HepG2 (cell line): ENCODE data around the gene TMEM233. TPM values are rescaled to one million over a fixed set of nuclear protein-coding genes. Genes with fewer than 3 reads are reported as not detected.

Source experiments
- ATAC-seq: fragments of 200-7000 bp; cut with Tn5 transposase; 3 replicates; pipeline ENCODE4 v1.9.1; 2020; ENCODE audit warnings: mild to moderate bottlenecking, moderate library complexity
- BruUV-seq: library from RNA; stranded (reverse); fragments of 400-500 nt; replicated peaks from 2 replicates; lab custom pipeline; 2021; lab: Mats Ljungman, UMichigan
- CTCF ChIA-PET: fragments of 300-600 bp; formaldehyde crosslinking; extraction: SDS; loops from one replicate; lab custom pipeline; 2021; ENCODE audit warnings: low total read pairs, inconsistent platforms, low intra/inter-chr PET ratio; lab: Yijun Ruan, JAX
- POLR2A ChIA-PET: fragments of 350-600 bp; sonication (Branson Sonifier 250); formaldehyde crosslinking; loops from one replicate; lab custom pipeline; 2020; ENCODE audit warnings: antibody characterized with exemption, inconsistent platforms; lab: Yijun Ruan, JAX
- DNase-seq: peaks from one replicate; pipeline ENCODE4 v3.0.0-alpha.2; 2015; ENCODE audit warnings: low spot score
- FAIRE-seq: peaks from 3 replicates; lab custom pipeline; 2011; peaks lifted over from hg19 to GRCh38; lab: Jason Lieb, UNC
- H2AFZ ChIP-seq: one replicate; pipeline ENCODE4 v1.6.1; 2011; ENCODE audit warnings: low read length, inconsistent platforms
- H3K27ac ChIP-seq: fragments of 300-600 bp; 3 replicates; pipeline ENCODE4 v1.8.0; 2011; ENCODE audit warnings: mixed run types, mild to moderate bottlenecking, mixed read lengths, low read length, inconsistent platforms; ENCODE audit not compliant: insufficient read depth; ENCODE audit errors: extremely low read length
- H3K27me3 ChIP-seq, 2 experiments: fragments of 200-600 bp in 1 of 2; 2 replicates in 1 of 2; 3 replicates in 1 of 2; pipeline versions ENCODE4 v1.6.0 to v1.8.0; 2011; ENCODE audit warnings: low read length in 2 of 2, mild to moderate bottlenecking in 2 of 2, moderate library complexity in 2 of 2, inconsistent platforms in 1 of 2; ENCODE audit not compliant: insufficient read depth in 2 of 2, control insufficient read depth in 1 of 2
- H3K36me3 ChIP-seq, 2 experiments: fragments of 200-600 bp in 1 of 2; replicated peaks in 1 of 2; 2 replicates in 1 of 2; 3 replicates in 1 of 2; pipeline versions ENCODE4 v1.5.1 to v1.8.0; 2011; ENCODE audit warnings: low read length in 2 of 2, inconsistent platforms in 1 of 2; ENCODE audit not compliant: insufficient read depth in 2 of 2, control insufficient read depth in 1 of 2
- H3K4me1 ChIP-seq: 2 replicates; pipeline ENCODE4 v1.5.1; 2012; ENCODE audit warnings: low read length, inconsistent platforms; ENCODE audit not compliant: insufficient read depth
- H3K4me2 ChIP-seq: 2 replicates; pipeline ENCODE4 v1.6.0; 2011; ENCODE audit warnings: low read depth, low read length, inconsistent platforms
- H3K4me3 ChIP-seq, 3 experiments: fragments of 200-600 bp in 1 of 3; sonication (generic), shearing (Covaris generic) in 1 of 3; replicated peaks in 1 of 3; 2 replicates each; pipeline ENCODE4 v1.5.1; 2011 to 2016; ENCODE audit warnings: low read length in 3 of 3, inconsistent platforms in 2 of 3, low read depth in 2 of 3, mild to moderate bottlenecking in 2 of 3, control low read depth in 1 of 3, mixed read lengths in 1 of 3; ENCODE audit not compliant: insufficient read depth in 1 of 3
- H3K79me2 ChIP-seq: one replicate; pipeline ENCODE4 v1.6.1; 2011; ENCODE audit warnings: low read length, inconsistent platforms; ENCODE audit not compliant: insufficient read depth
- H3K9ac ChIP-seq: 2 replicates; pipeline ENCODE4 v1.6.0; 2011; ENCODE audit warnings: mild to moderate bottlenecking, low read depth, low read length, inconsistent platforms; ENCODE audit not compliant: insufficient read depth
- H3K9me3 ChIP-seq: 2 replicates; pipeline ENCODE4 v1.5.1; 2012; ENCODE audit warnings: mild to moderate bottlenecking, low read length
- H4K20me1 ChIP-seq: 2 replicates; pipeline ENCODE4 v1.6.0; 2011; ENCODE audit warnings: inconsistent platforms, mild to moderate bottlenecking, low read length, moderate library complexity; ENCODE audit not compliant: insufficient read depth
- ARID5B ChIP-seq: IDR thresholded peaks from 2 replicates; pipeline ENCODE4 v1.4.0; 2020; ENCODE audit warnings: mild to moderate bottlenecking, missing genetic modification reagents
- CTCF ChIP-seq: sonication (generic); formaldehyde crosslinking; IDR thresholded peaks from 2 replicates; pipeline ENCODE4 v1.5.0; 2020; ENCODE audit warnings: mild to moderate bottlenecking, missing genetic modification reagents, moderate library complexity
- MTERF4 ChIP-seq: sonication (generic); formaldehyde crosslinking; IDR thresholded peaks from 2 replicates; pipeline ENCODE4 v1.8.0; 2023; ENCODE audit warnings: mild to moderate bottlenecking, missing genetic modification reagents
- SMC3 ChIP-seq: IDR thresholded peaks from 2 replicates; pipeline ENCODE4 v1.6.1; 2011; ENCODE audit warnings: low read length, improper control_type of control experiment
- SOX5 ChIP-seq: IDR thresholded peaks from 2 replicates; pipeline ENCODE4 v1.6.1; 2016; ENCODE audit warnings: borderline replicate concordance
- STAG1 ChIP-seq: sonication (generic); formaldehyde crosslinking; IDR thresholded peaks from 2 replicates; pipeline ENCODE4 v1.4.0; 2020; ENCODE audit warnings: missing genetic modification reagents
- TEAD3 ChIP-seq: optimal IDR thresholded peaks from 2 replicates; pipeline ENCODE3; 2016; ENCODE audit warnings: borderline replicate concordance
- ZNF563 ChIP-seq: sonication (generic); formaldehyde crosslinking; IDR thresholded peaks from 2 replicates; pipeline ENCODE4 v1.8.0; 2022; ENCODE audit warnings: mild to moderate bottlenecking, moderate library complexity, missing genetic modification reagents
- WGBS: methylation state at CpG from one replicate; pipeline ENCODE4 v1.1.6; 2017; ENCODE audit warnings: low lambda C conversion rate; 5-methylcytosine and 5-hydroxymethylcytosine counted together
- in situ Hi-C: cut with HindIII; loops from 2 replicates; pipeline ENCODE4 v1.10.0; 2017; ENCODE audit warnings: low pct_unique_long_range_greater_than_20kb; ENCODE audit not compliant: extremely low pct_ligation_motif_present
- intact Hi-C: fragments of 100-400 bp; cut with micrococcal nuclease; formaldehyde crosslinking; loops from one replicate; pipeline ENCODE4 v1.10.0; 2022; ENCODE audit not compliant: unreplicated experiment
- polyA plus RNA-seq, 8 experiments: library from polyadenylated mRNA; depleted of rRNA in 3 of 8; stranded (reverse) in 7 of 8; unstranded in 1 of 8; fragments of >200 nt; fragmentation: Illumina TruSeq in 4 of 8; extraction: Trizol in 4 of 8; gene quantifications; 2 replicates each; pipeline versions ENCODE4 v1.2.1 to v1.2.3, GENCODE V29; 2011 to 2016; ENCODE audit warnings: low read depth in 4 of 8, missing spikeins in 1 of 8, mixed read lengths in 1 of 8; ENCODE audit not compliant: insufficient read depth in 1 of 8
- total RNA-seq, 5 experiments: library from RNA; depleted of rRNA; stranded (reverse); fragments of >200 nt; fragmentation: Illumina TruSeq; extraction: Trizol; gene quantifications; 2 replicates each; pipeline ENCODE4 v1.2.3, GENCODE V29; 2016; ENCODE audit warnings: low read depth in 1 of 5
- TF ChIP-seq, protein P1 (sequence below): sonication (generic); formaldehyde crosslinking; IDR thresholded peaks from 2 replicates; pipeline ENCODE4 v1.8.0; 2022; ENCODE audit warnings: mild to moderate bottlenecking, missing genetic modification reagents, moderate library complexity

Gene TMEM233
- total and polyA plus RNA-seq, 2 of the 13 experiments (the other 11 are each of a cell fraction or from before 2014, with no cell fraction given): 0.03 TPM; not detected in 1

DNA sequence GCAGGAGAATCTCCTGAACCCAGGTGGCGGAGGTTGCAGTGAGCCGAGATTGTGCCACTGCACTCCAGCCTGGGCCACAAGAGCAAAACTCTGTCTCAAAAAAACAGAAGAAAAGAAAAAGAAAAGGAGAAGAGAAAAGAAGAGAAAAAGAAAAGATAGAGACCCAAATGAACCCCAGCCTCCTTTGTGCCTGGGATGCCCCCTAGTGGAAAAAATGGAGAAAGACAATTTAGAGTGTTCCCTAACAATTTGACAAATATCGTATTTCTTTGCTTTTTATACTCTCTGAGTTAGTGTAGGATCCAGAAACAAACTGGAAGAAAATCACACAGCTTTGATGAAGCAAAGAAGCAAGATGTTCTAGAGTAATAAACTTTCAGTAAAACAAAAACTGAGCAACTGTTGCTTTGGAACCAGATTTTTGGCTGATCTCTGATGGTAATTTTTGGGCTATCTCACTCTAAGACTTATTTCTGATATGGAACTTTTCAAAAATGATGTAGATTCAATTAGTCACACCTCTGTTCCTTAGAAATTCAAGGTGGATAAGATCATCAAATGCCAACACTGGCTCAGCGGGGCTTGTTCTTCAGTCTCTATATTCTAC, 55.7 kb downstream of the TMEM233 start:
- intact Hi-C loops: no loop called here
- Histone ChIP-seq H2AFZ (no peak overlapping the region), H3K36me3 (no peaks in the 10 kb centered on the region), H3K79me2 (no peaks in the 10 kb centered on the region), H3K4me3 (no peak overlapping the region), H3K27ac (no peak overlapping the region), H3K27me3 (peaks cover 0 to 4% of the 10 kb centered on the region in 2 experiments; a peak in 1 of 5 replicates), H3K4me1 (no peaks in the 10 kb centered on the region), H3K9ac (no peak overlapping the region), H3K4me2 (no peak overlapping the region), H3K9me3 (no peaks in the 10 kb centered on the region), H4K20me1 (no peaks in the 10 kb centered on the region)
- 36% methylated on average over 4 of the region's 4 CpGs for whole genome bisulfite sequencing
- ChIA-PET CTCF (no interaction called here), POLR2A (no interaction called here)
- no peak for DNase-seq
- FAIRE-seq: peak; percentile 12
- BruUV-seq: no TSS peak
- TF ChIP-seq STAG1 (CRISPR knock-in tag): peak; percentile 55
- peak; percentile 64 for TF ChIP-seq CTCF (CRISPR knock-in tag)
- TF ChIP-seq SOX5 (CRISPR knock-in tag): no peak
- TF ChIP-seq ZNF563 (CRISPR knock-in tag): no peak
- TF ChIP-seq TEAD3 (CRISPR knock-in tag): peak; percentile 85
- TF ChIP-seq SMC3: 0 out of 2 replicates have a peak, but pooled peaks have one; percentile 38
- TF ChIP-seq, all 625 proteins: peak for 4
- in situ Hi-C loops: no loop called here
- ATAC-seq: no peak

DNA sequence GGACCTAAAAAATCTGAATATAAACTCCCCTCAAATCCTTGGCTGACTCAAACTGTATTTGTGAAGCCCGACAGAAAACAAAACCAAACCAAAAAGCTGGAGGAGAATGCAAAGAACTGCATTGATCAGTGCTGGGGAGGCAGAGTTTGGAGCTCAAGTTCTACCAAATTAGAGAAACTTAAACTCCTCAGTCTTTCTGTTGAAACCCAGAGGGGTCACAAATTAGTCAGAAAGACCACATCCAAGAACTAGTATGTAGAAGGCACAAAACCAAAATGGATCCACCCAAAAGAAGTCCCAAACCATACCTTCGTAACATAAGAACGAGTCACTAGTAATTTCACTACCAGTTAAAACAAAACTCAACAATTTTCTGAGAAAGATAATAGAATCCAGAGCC, 59.1 kb downstream of the TMEM233 start:
- Histone ChIP-seq H3K27ac (no peak overlapping the region), H3K4me1 (no peaks in the 10 kb centered on the region), H3K79me2 (no peaks in the 10 kb centered on the region), H2AFZ (no peak overlapping the region), H3K36me3 (no peaks in the 10 kb centered on the region), H3K9me3 (no peaks in the 10 kb centered on the region), H4K20me1 (no peaks in the 10 kb centered on the region), H3K9ac (no peak overlapping the region), H3K4me3 (no peak overlapping the region), H3K27me3 (peaks cover 0 to 4% of the 10 kb centered on the region in 2 experiments; a peak in 1 of 5 replicates), H3K4me2 (no peak overlapping the region)
- FAIRE-seq (no peak), DNase-seq (no peak), ATAC-seq (no peak)
- in situ Hi-C loops (no loop called here), intact Hi-C loops (no loop called here)
- CTCF ChIA-PET: no interaction called here
- POLR2A ChIA-PET: no interaction called here
- WGBS: 61% methylated on average over 3 of the region's 3 CpGs
- no TSS peak for BruUV-seq
- TF ChIP-seq ARID5B (CRISPR knock-in tag): no peak
- TF ChIP-seq, protein P1, sequence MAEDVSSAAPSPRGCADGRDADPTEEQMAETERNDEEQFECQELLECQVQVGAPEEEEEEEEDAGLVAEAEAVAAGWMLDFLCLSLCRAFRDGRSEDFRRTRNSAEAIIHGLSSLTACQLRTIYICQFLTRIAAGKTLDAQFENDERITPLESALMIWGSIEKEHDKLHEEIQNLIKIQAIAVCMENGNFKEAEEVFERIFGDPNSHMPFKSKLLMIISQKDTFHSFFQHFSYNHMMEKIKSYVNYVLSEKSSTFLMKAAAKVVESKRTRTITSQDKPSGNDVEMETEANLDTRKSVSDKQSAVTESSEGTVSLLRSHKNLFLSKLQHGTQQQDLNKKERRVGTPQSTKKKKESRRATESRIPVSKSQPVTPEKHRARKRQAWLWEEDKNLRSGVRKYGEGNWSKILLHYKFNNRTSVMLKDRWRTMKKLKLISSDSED: no peak
- no peak for TF ChIP-seq MTERF4 (CRISPR knock-in tag)
